Stimulated activated CD8-positive, alpha-beta memory T cell treated with anti-CD3 and anti-CD28 coated beads, Interleukin-15, amount 100 ng/mL, for 24 hours (primary cell): ENCODE measurements around the gene FXYD2.
A peak's percentile ranks its signal among the peaks of the same experiment; 100 is the strongest.
"Not testable (repeated sequence)": the region's sequence is repeated elsewhere in the genome, so short reads cannot be mapped to it uniquely, and the experiment has no call there.

Experiments
- DNase-seq: peaks from one replicate; pipeline ENCODE4 v3.0.0-alpha.2; 2020; ENCODE audit warnings: low read depth

FXYD2 gene

DNA sequence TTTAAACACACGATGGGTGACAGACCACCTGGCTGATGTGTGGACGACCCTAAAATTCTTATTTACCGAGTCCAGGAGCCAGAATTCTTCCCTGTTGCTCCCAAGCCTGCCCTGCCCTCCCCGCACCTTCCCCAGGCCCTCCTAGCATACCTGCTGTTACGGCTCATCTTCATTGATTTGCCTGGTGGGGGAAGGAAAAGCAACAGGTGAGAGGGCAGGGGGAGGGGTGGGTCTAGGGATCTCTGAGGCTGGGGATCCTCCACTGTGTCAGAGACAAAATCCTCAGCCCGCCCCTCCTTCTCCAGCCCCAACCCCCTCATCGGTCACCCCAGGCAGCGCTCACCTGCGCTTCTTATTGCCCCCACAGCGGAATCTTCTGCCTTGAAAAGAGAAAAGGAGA is 4.0 kb downstream of the FXYD2 start:
- DNase-seq, result no peak

DNA sequence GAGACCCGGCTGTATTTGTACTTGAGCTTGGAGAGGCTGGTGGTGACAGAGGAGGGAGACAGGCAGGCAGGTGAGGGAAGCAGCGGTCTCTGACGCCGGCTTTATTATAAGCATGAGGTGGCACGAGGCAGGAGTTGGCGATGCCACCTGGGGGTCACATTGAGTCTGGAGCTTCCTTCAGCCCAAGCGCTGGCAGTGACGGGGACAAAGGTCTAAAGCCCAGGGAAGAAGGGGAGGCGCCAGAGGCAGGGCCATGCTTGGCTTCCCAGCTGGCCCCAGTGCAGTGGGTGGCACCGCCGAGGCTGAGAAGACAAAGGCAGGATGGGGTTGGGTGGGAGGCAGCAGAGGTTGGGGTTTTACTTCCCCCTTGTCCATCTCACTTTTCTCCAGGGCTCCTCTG is 4.5 kb downstream of the FXYD2 start:
- DNase-seq, result no peak

DNA sequence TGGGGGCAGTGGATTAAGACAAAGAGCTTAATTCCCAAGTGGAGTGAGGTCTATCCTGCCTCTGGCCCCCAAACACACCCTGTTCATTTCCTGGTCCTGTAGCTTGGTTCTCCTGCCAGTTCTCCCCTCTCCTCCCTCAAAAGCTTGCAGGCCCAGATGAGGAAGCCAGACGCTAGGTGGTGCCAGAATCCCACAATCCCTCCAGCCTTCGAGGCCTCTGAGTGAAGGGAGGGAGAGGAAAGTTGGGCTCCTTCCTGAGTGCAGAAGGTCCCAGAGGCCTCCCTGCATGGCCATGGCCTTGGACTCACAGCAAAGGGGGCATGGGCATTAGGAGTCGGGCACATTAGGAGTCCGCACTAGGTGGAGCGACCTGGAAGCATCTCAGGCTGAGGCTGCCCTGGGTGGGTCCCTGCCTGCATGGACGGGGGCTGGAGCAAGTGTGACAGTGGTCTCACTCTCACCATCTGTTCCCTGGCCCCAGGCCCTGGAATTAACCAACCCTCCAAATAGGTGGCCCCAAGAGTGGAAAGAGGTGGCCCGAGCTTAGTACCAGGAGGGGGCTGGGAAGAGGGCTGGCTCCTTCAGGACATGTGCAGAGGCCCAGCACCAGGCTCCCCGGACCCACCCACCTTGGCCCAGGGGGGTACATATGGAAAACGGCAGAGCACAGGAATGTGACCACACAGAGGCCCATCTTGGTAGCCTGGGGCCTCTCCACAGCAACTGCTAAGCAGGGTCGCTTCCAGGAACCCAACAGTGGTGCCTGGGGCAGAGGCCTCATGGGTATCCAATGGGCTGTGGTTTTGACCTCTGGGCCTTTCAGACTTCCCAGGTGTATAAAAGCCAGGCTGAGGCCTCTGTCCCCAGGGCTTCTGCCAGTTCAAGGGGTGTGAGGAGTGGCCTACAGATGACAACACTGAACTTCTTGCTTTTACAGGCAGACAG is 5.2 kb downstream of the FXYD2 start:
- DNase-seq, result no peak

DNA sequence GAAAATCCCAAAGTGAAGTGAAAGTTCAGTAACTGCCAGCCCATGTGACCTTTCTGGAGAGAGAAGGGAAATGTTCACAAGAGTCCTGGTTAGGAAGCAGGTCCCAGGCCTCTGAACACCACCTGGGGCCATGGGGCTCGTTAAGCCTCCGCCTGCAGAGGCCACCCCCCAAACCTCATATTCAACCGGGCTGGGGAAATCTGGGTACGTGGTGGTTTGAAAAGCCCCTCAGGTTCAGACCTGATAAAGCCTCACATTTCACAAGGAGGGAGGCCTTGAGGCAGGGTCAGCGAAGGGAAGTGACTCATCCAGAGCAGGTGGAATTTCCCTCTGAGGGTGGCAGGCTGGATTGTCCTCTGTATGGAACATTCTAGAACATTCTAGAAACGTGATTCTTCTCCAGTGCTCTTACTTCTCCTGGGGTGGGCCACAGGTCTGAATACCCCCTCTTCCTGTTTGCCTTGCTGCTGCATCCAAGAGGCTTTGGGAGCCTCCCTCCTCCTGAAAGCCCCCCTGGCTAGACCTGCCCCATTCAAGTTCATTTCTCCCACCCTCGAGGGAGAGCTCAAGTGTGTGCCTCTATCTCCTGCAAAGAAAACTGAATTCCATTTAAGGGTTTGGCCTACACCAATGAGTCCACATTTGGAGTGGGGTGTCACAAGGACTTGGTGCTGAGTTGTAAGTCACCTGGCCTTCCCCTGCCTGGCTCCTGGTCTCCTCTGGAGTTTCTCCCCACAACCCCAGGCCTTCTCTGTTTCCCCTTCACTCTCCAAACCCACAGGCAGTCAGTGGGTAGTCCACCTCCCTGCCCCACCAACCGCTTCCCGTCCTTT is 6.3 kb downstream of the FXYD2 start:
- no peak for DNase-seq

DNA sequence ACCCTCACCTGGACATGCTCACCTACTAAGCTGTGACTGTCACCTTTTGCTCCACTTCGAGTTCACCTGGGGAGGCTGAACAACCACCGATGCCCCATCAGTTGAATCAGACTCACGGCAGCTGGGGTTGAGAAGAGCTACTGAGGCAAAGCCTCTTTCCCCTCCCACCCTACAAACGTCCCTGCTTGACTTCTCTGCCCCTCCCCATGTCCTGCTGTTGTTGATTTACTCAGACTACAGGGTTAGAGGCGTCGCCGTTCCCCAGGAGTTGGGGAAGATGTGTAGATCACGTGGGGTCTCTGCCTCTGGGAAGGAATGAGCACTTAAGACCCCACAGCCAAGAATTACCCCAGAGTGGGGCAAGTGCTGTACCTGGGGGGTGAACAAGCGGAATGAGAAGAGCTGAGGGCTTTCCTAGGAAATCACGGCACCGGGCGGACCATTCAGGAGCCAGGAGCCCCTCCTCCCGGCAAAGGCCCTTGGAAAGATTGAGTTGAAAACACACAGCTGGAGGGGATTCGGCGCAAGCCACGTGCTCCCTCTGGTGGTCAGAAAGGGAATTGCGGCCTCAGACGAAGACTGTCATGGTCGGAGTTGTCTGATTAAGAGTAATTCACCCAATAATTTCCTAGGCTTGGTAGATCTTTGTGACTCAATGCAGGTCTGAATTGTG is 7.0 kb downstream of the FXYD2 start:
- peak; percentile 85 for DNase-seq

DNA sequence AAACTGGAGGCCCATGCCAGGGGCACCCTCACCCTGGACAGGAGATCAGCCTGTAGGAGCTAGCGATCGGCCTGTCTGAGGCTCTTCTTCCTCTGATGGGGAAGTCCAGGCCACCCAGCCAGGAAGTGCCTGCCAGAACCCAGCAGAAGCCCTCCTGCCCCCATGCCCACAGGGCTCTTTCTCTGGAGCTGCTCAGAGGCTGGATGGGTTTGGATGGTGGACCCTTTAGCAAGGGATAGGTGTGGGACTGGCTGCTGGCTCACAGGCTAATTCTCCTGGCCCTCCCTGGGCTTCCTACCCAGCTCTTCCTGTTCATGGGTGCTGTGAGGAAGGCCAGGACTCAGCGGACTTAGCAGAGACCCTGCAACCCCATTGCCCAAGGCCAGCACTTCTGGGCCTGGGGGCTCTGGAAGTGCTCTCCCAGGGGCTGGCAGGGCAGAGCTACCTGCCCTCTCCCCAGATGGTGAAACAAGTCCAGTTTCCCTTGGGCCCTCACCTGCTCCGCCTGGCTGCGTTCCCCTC is 7.6 kb downstream of the FXYD2 start:
- no peak for DNase-seq

DNA sequence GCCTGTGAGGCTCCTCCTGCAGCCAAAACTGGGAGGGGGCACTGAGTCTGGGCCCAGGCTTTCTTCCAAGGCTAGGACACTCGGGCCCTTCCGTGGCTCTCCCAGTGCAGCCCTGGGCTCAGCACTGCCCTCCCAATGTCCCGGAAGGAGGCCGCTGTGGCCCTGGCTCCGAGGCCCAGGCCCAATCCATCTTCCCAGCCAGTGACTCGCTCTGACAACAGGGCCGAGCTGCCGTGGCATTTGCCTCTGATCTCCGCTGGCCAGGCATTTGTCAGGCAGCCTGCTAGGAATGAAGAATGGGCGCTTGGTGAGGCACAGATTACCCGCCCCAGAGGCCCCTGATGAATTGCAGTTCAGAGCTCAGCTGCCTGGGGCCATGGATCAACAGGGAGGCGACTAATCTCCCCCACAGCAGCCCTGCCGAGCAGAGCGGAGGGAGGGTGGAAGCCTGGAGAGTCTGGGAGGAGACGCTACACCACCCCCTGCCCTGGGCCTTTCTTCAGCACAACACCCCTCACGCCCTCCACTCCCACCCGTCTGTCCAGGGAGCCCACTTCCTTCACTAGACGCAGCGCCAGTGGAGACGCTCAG is 8.3 kb downstream of the FXYD2 start:
- DNase-seq, result no peak

DNA sequence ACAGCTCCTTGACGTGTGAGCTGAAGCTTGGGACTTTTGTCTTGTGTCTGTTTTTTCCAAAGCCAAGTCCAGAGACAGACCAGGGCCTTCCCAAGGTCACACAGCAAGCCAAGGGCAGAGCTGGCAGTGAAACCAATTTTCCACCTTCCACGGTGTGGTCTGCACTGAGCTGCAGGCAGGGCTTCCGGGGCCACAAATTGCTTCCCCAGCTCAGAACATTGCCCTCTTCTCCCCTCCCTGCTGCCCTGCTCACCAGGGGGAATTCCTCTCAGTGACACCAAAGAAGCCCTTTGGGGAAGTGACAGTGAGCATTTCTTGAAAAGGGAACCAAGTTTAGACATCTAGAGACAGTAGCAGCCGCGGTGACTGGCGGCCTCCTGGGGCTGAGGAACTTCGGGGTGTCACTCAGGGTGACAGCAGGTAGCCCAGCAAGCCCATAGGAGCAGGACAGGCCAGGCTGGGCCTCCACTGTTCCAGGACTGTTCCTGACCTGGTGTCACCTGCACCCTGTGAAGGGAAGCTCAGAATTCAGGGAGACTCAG is 9.2 kb downstream of the FXYD2 start:
- DNase-seq, result no peak

DNA sequence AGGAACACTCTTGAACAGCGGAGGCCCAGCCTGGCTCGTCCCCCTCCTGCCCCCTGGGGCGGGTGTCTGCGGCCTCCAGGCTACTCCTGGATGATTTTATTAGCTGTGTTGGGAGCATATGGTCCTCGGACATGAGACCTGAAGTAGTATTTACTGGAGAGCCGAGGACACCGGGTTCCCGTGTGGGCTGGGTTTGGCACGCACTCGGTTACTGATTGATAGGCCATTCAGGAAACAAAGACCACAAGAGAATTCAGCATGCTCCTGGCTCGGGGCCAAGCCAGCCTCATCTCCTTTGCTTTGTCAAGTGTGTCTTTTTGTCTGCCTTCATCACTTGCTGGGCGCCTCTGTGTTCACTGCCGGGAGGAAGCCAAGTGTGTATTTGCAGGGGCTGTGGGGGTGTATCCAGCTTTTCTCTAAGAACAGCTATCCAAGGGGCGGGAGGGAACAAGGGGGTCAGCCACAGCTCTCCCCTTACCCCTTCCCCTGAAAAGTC is 9.7 kb downstream of the FXYD2 start:
- DNase-seq, result no peak

DNA sequence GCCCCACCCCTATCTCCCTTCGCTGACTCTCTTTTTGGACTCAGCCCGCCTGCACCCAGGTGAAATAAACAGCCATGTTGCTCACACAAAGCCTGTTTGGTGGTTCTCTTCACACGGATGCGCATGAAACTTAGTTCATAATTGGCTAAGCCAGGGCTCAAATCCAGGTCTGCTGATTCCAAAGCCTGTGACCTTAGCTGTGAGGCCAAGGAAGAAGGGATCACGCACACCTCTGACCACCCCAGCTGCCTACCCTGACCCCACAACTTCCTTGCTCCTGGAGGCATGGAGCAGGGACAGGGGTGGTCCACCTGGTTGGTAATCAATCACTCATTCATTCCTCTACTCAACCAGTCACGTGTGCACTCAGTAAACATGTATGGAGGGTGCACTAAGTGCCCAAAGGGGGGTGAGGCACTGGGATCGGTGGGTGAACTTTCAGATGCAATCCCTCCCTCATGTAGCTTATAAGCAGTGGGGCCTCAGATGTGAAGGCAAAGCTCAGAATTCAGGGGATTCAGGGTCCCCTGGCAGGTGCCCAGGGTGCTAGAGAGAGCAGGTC is 10.3 kb downstream of the FXYD2 start:
- no peak for DNase-seq

DNA sequence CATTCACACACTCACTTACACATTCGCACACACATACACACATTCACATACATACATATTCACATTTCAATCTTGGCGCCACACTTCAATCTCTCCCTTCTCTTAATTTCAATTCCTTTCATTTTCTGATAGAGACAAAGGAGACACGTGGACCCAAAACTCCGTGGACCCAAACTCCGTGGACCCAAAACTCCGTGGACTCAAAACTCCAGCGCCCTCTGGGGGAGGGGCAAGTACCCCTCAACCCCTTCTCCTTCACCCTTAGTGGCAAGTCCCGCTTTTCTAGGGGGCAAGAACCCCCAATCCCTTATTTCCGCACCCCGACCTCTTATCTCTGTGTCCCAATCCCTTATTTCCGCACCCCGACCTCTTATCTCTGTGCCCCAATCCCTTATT is 14.5 kb downstream of the FXYD2 start:
- DNase-seq, result not testable (repeated sequence)

DNA sequence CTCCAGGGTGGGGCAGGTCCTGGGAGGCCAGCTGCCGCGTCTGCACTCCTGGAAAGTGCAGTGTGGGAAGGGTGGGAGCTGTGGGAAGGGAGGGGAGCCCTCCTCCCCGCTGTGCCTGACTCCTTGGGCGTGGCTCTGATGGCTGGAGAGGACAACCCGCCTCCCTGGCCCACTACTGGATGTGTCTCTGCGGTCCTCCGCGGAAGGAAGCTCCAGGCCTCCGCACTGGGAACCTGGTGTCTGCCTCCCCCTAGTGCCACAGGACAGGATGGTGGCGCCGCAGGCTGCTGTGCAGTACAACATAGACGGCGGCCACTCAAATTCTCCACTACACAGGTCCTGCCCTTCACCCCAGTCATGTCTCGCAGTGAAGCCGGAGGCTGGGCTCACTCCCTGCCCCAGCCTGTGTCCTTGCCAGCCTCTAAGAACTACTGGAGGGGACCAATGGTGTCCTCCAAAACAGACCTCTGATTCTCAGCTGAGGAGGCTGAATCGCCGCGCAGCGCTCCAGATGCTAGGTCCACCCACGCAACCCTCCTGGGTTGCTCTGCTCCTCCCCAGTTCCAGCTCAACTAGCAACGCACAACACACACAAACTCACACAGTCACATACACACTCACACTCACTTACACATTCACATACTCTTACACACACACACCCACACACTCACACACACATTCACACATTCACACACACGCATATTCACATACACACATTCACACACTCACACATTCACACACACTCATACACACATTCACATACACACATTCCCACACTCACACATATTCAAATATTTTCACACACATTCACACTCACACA is 15.1 kb downstream of the FXYD2 start:
- no peak for DNase-seq

DNA sequence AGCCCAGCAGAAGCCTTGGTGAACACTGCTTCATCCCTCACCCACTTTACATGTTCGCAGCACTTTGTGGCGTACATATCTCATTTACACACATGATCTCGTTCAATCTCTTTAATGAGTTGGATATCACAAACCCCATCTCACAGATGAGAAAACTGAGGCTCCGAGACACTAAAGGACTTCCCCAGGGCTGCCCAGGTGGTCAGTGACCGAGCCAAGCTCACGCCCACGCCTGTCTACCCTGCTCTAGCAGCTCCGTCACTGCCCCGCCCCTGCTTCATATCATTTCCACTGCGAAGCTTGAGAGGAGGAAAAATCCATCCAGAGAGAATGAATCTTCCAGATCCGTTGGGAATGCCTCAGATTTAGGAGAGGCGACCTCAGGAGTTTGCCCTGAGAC is 15.8 kb downstream of the FXYD2 start:
- DNase-seq, result no peak

DNA sequence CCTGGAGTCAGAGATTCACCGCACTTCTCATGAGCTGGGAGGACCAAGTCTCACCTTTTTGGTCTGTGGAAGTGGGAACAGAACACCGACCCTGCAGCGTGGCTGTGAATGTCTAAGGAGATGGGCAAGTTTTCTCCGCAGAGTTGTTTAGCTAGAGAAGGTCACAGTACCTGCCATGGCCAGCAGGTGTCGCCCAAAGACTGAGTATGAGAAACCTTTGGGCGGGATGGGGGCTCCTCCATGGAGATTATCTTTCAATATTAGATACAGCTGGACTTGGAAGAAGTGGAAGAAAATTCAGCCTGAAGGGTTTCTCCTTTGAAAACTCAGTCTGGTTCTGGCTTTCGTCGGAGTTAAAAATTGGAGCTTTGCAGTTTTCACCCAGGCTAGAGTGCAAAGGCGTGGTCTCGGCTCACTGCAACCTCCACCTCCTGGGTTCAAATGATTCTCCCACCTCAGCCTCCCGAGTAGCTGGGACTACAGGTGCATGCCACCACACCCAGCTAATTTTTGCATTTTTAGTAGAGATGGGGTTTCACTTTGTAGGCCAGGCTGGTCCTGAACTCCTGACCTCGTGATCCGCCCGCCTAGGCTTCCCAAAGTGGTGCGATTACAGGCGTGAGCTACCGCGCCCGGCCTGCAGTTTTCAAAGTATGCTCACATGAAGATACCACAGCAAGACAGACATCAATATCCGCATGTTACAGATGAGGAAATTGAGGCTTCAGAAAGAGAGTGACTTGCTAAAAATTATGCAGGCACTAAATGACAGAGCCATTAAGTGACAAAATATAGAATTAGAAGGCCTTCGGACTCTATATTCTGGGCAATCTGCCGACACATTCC is 16.8 kb downstream of the FXYD2 start:
- peak; percentile 61 for DNase-seq

DNA sequence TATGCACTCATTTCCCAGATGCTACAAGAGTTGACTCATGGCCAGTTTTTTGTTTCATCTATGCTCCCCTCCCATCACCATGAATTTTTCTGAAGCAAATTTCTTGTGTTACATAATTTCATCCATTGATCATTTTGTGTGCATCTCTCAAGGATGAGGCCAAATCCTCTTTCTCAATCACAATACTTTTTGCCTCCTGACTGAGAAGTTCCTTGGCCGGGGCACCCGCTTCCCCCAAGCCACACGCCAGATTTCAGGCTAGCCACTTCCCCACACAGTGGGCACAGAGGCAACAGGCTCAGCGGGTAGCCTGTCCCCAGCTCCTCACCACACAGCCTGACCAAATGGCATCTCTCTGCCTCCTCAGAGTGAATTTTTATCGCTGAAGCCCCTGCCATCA is 17.7 kb downstream of the FXYD2 start:
- DNase-seq, result no peak

DNA sequence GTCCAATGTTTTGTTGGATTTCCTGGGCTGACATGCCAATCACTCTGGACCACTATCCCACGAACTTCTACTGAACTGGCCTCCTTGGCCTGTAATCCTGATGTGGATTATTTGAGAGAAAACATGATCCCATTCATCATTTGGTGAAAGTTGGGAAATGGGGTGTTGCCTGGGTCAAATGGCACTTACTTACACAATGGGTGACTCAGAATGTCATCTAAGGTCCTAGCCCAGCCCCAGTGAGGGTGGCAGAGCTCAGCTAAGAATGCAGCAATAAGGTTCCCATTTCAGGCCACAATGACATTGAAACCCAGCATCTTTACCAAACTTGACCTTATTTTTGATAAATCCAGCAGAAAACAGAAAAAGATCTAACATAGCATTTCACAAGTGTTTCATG is 19.5 kb downstream of the FXYD2 start:
- DNase-seq, result no peak

DNA sequence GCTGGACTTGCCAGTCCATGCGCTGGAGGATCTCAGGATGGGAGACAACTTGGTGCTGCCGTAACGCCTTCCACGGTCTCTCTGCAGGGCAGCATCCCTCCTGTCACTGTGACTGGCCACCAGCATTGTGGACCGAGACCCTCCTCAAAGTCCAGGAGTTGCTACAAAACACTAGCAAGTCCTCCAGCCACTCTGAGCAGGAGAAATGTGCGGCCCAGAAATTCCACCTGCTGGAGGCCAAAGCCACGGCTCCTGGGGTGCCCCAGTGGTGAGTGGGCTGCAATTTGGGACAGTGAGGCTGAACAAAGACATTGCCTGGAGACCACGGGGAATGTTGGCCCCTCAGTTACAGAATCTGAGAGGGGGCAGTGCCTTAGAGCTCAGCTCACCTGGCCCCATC is 20.6 kb downstream of the FXYD2 start:
- no peak for DNase-seq

DNA sequence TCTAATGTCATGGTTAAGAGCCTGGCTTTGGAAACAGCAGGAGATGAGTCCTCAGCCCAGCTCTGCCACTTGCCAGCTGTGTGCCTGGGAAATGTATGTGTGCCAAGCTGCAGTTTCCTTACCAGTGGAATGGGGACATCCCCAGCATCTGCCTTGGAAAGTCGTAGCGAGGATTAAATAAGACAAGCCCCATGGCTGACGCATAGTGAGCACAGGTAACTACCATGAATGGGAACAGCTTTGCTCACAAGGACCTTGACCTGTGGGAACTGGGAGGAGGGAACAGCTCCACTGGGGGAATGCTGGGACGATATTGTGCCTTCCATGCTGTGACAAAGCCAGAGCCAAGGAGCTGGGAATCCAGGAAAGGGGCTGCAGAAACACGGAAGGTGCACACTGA is 24.9 kb downstream of the FXYD2 start:
- DNase-seq, result no peak

DNA sequence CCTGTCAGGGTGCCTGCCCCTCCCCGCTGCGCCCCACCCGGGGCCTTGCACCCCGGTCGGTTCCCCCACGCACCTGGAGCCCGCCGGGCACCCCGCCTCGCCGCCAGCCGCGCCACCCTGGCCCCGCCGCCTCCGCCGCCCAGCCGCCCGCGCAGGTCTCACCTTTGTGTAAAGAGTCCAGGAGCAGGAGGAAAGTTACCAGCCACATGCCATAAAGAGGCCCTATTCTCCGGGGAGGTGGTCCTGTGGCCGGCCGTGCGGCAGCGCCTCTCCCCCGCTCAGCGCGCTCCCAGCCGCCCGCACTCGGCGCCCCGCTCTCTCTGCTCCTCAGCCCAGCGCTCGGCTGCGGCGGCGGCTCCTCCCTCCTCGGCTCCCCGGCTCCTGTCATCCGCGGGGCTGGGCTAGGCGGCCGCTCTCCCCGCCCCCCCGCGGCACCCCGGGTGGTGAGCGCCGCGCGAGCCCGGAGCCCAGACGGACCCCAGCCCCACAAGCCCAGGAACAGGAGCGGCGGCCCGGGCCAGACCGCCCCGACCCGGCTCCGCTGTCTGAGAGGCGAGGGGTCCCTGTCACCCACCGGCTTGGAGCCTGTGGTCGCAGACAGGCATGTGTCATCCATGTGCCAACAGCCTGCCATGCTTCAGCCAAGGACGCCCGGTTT is 27.5 kb downstream of the FXYD2 start, which contains the start of gene DSCAML1:
Gene DSCAML1, minus strand, starts transcription at position 345 of the 658 bp plus-strand sequence. Its CDS starts 137 bp downstream, at position 208.
- no peak for DNase-seq
